HG02763 (cell line): ENCODE measurements around the gene PKD1.

ENCODE experiments used
- ATAC-seq: cut with Tn5 transposase; IDR thresholded peaks from one replicate; pipeline ENCODE4 v1.9.1; 2021; ENCODE audit warnings: mild to moderate bottlenecking, moderate library complexity; ENCODE audit not compliant: unreplicated experiment

Gene PKD1

GRCh38 chr16:2078691-2079090 is 57.0 kb downstream of the PKD1 start:
- no peak for ATAC-seq

GRCh38 chr16:2078096-2078495 is 57.6 kb downstream of the PKD1 start:
- no peak for ATAC-seq

- no peak for ATAC-seq
These were observed 58.0 kb downstream of the PKD1 start for GRCh38 chr16:2077696-2078095.

GRCh38 chr16:2077016-2077415 is 58.7 kb downstream of the PKD1 start:
- no peak for ATAC-seq

GRCh38 chr16:2076072-2076865 is 59.4 kb downstream of the PKD1 start:
- ATAC-seq: no peak

GRCh38 chr16:2075631-2076030 is 60.1 kb downstream of the PKD1 start:
- ATAC-seq: no peak

- ATAC-seq: no peak
These were observed 61.6 kb downstream of the PKD1 start for GRCh38 chr16:2074071-2074470.

- no peak for ATAC-seq
These were observed 62.8 kb downstream of the PKD1 start for GRCh38 chr16:2072926-2073325.

GRCh38 chr16:2071454-2072202 is 64.1 kb downstream of the PKD1 start:
- no peak for ATAC-seq

- ATAC-seq: no peak
These were observed 64.9 kb downstream of the PKD1 start for GRCh38 chr16:2070576-2071453.

- no peak for ATAC-seq
These were observed 69.6 kb downstream of the PKD1 start for GRCh38 chr16:2066139-2066538.

- no peak for ATAC-seq
These were observed 71.2 kb downstream of the PKD1 start for GRCh38 chr16:2064368-2064945.

- ATAC-seq: no peak
These were observed 71.8 kb downstream of the PKD1 start for GRCh38 chr16:2063861-2064260.

- no peak for ATAC-seq
These were observed 72.9 kb downstream of the PKD1 start for GRCh38 chr16:2062801-2063200.

GRCh38 chr16:2061526-2061925 is 74.2 kb downstream of the PKD1 start:
- no peak for ATAC-seq

- no peak for ATAC-seq
These were observed 74.7 kb downstream of the PKD1 start for GRCh38 chr16:2061023-2061422.

GRCh38 chr16:2060346-2060745 is 75.4 kb downstream of the PKD1 start:
- no peak for ATAC-seq

- no peak for ATAC-seq
These were observed 76.8 kb downstream of the PKD1 start for GRCh38 chr16:2058872-2059271.

GRCh38 chr16:2058420-2058819 is 77.3 kb downstream of the PKD1 start:
- ATAC-seq: no peak

GRCh38 chr16:2057438-2057837 is 78.3 kb downstream of the PKD1 start:
- ATAC-seq: no peak
